H9 (cell line): ENCODE data around the gene SLMAP. TPM values are rescaled to one million over a fixed set of nuclear protein-coding genes. Genes with fewer than 3 reads are reported as not detected.

Experiments used
- DNase-seq: peaks from one replicate; pipeline ENCODE4 v3.0.0-alpha.2; 2017
- H2AFZ ChIP-seq: one replicate; pipeline ENCODE4 v1.6.1; 2013; ENCODE audit warnings: mild to moderate bottlenecking, low read length, control low read depth, moderate library complexity
- H2AK5ac ChIP-seq: 2 replicates; pipeline ENCODE4 v1.6.1; 2013; ENCODE audit warnings: low read length, control low read depth, mixed read lengths; ENCODE audit not compliant: insufficient read length
- H2BK120ac ChIP-seq: one replicate; pipeline ENCODE4 v1.6.1; 2013; ENCODE audit warnings: low read depth, mild to moderate bottlenecking, low read length, control low read depth, inconsistent platforms; ENCODE audit not compliant: poor library complexity, severe bottlenecking
- H2BK12ac ChIP-seq: 2 replicates; pipeline ENCODE4 v1.6.1; 2013; ENCODE audit warnings: low read length, control low read depth, mixed read lengths, low read depth; ENCODE audit not compliant: insufficient read length
- H2BK15ac ChIP-seq: 2 replicates; pipeline ENCODE4 v1.6.1; 2013; ENCODE audit warnings: low read depth, low read length, control low read depth
- H2BK20ac ChIP-seq: one replicate; pipeline ENCODE4 v1.6.1; 2013; ENCODE audit warnings: low read depth, mild to moderate bottlenecking, low read length, control low read depth, inconsistent platforms; ENCODE audit not compliant: poor library complexity, severe bottlenecking
- H2BK5ac ChIP-seq: 2 replicates; pipeline ENCODE4 v1.6.1; 2013; ENCODE audit warnings: low read length, control low read depth, mixed read lengths; ENCODE audit not compliant: insufficient read length
- H3K14ac ChIP-seq: 2 replicates; pipeline ENCODE4 v1.6.1; 2013; ENCODE audit warnings: low read length, control low read depth; ENCODE audit not compliant: insufficient read depth
- H3K18ac ChIP-seq: 2 replicates; pipeline ENCODE4 v1.6.1; 2013; ENCODE audit warnings: low read depth, mild to moderate bottlenecking, mixed read lengths, low read length, control low read depth; ENCODE audit not compliant: insufficient read length
- H3K23ac ChIP-seq: 2 replicates; pipeline ENCODE4 v1.6.1; 2013; ENCODE audit warnings: low read length, control low read depth, mixed read lengths, low read depth; ENCODE audit not compliant: insufficient read length
- H3K23me2 ChIP-seq: 2 replicates; pipeline ENCODE4 v1.6.1; 2013; ENCODE audit warnings: low read depth, mild to moderate bottlenecking, mixed read lengths, low read length, control low read depth; ENCODE audit not compliant: insufficient read length, poor library complexity, severe bottlenecking
- H3K27ac ChIP-seq: 2 replicates; pipeline ENCODE4 v1.5.1; 2013; ENCODE audit warnings: low read length, control low read depth, mixed read lengths, low read depth; ENCODE audit not compliant: insufficient read length
- H3K27me3 ChIP-seq: 2 replicates; pipeline ENCODE4 v1.6.1; 2013; ENCODE audit warnings: low read length, control low read depth, inconsistent platforms; ENCODE audit not compliant: insufficient read depth
- H3K4ac ChIP-seq: 2 replicates; pipeline ENCODE4 v1.6.1; 2013; ENCODE audit warnings: low read depth, mild to moderate bottlenecking, control low read depth, inconsistent platforms, low read length, moderate library complexity
- H3K4me1 ChIP-seq: 2 replicates; pipeline ENCODE4 v1.6.1; 2013; ENCODE audit warnings: low read length, control low read depth, inconsistent platforms; ENCODE audit not compliant: insufficient read depth
- H3K4me2 ChIP-seq: 2 replicates; pipeline ENCODE4 v1.6.1; 2013; ENCODE audit warnings: low read length, control low read depth, mixed read lengths; ENCODE audit not compliant: insufficient read length, insufficient read depth
- H3K56ac ChIP-seq: 2 replicates; pipeline ENCODE4 v1.6.1; 2013; ENCODE audit warnings: low read depth, mild to moderate bottlenecking, mixed read lengths, low read length, control low read depth; ENCODE audit not compliant: insufficient read length
- H3K79me1 ChIP-seq: 2 replicates; pipeline ENCODE4 v1.6.1; 2013; ENCODE audit warnings: low read depth, mild to moderate bottlenecking, moderate library complexity, low read length, control low read depth, inconsistent platforms; ENCODE audit not compliant: insufficient read depth, poor library complexity, severe bottlenecking
- H3K79me2 ChIP-seq: 2 replicates; pipeline ENCODE4 v1.6.1; 2013; ENCODE audit warnings: low read length, control low read depth, inconsistent platforms; ENCODE audit not compliant: insufficient read depth
- H3K9ac ChIP-seq: 2 replicates; pipeline ENCODE4 v1.6.1; 2013; ENCODE audit warnings: low read length, control low read depth, mixed read lengths; ENCODE audit not compliant: insufficient read length; ENCODE audit errors: extremely low read depth
- H3K9me3 ChIP-seq: one replicate; pipeline ENCODE4 v1.6.1; 2013; ENCODE audit warnings: low read depth, low read length, inconsistent platforms; ENCODE audit not compliant: control insufficient read depth
- H3T11ph ChIP-seq: one replicate; pipeline ENCODE4 v1.6.1; 2013; ENCODE audit warnings: mild to moderate bottlenecking, low read length, control low read depth, inconsistent platforms
- H4K20me1 ChIP-seq: one replicate; pipeline ENCODE4 v1.6.1; 2013; ENCODE audit not compliant: control insufficient read depth, insufficient read length, insufficient read depth
- H4K5ac ChIP-seq: 2 replicates; pipeline ENCODE4 v1.6.1; 2013; ENCODE audit warnings: low read depth, mild to moderate bottlenecking, mixed read lengths, low read length, control low read depth; ENCODE audit not compliant: insufficient read length
- H4K8ac ChIP-seq: replicated peaks from 2 replicates; pipeline ENCODE4 v1.6.1; 2013; ENCODE audit warnings: low read length, control low read depth, mixed read lengths, low read depth; ENCODE audit not compliant: insufficient read length
- H4K91ac ChIP-seq: 2 replicates; pipeline ENCODE4 v1.6.1; 2013; ENCODE audit warnings: low read depth, mild to moderate bottlenecking, moderate library complexity, mixed read lengths, low read length, control low read depth; ENCODE audit not compliant: insufficient read length
- H3K27ac Mint-ChIP-seq, 3 experiments: 2 replicates in 2 of 3; 3 replicates in 1 of 3; pipeline ENCODE4 v1.8.0; 2020 to 2021; ENCODE audit warnings: mixed read lengths in 3 of 3, mild to moderate bottlenecking in 1 of 3, moderate library complexity in 1 of 3
- H3K27me3 Mint-ChIP-seq: 2 replicates; pipeline ENCODE4 v1.8.0; 2021; ENCODE audit warnings: low read depth, mild to moderate bottlenecking, moderate library complexity, mixed read lengths
- H3K36me3 Mint-ChIP-seq, 3 experiments: 2 replicates in 2 of 3; 3 replicates in 1 of 3; pipeline ENCODE4 v1.8.0; 2020 to 2021; ENCODE audit warnings: low read depth in 3 of 3, mixed read lengths in 3 of 3; ENCODE audit not compliant: insufficient read depth in 1 of 3
- H3K4me1 Mint-ChIP-seq, 2 experiments: 2 replicates each; pipeline ENCODE4 v1.8.0; 2020; ENCODE audit warnings: mixed read lengths in 2 of 2
- H3K4me3 Mint-ChIP-seq, 2 experiments: 2 replicates in 1 of 2; 3 replicates in 1 of 2; pipeline ENCODE4 v1.8.0; 2020 to 2021; ENCODE audit warnings: mild to moderate bottlenecking in 2 of 2, mixed read lengths in 2 of 2, moderate library complexity in 1 of 2
- H3K9me3 Mint-ChIP-seq, 2 experiments: 2 replicates in 1 of 2; 3 replicates in 1 of 2; pipeline ENCODE4 v1.8.0; 2020; ENCODE audit warnings: mild to moderate bottlenecking in 2 of 2, mixed read lengths in 2 of 2, moderate library complexity in 1 of 2
- CTCF ChIP-seq: fragments of 200-600 bp; sonication (generic); conservative IDR thresholded peaks from 3 replicates; pipeline ENCODE4 v1.8.0; 2021; ENCODE audit warnings: antibody characterized with exemption, mild to moderate bottlenecking
- WGBS: extraction: QIAGEN DNeasy Blood & Tissue Kit; methylation state at CpG from one replicate; pipeline ENCODE4 v1.1.7; 2013; ENCODE audit warnings: missing lambda C conversion rate, low lambda C conversion rate, mixed read lengths; ENCODE audit not compliant: insufficient read length; ENCODE audit errors: extremely low coverage; 5-methylcytosine and 5-hydroxymethylcytosine counted together
- total RNA-seq: library from RNA; stranded (reverse); gene quantifications from 2 replicates; pipeline ENCODE4 v1.2.1, GENCODE V29; 2021

SLMAP gene
- total RNA-seq, 1 experiment from 2014 or later: 65.1 TPM

GRCh38 chr3:57791245-57791644 is 35.1 kb downstream of the SLMAP start:
- no peaks in the 10 kb centered on the region for H3K9me3 Mint-ChIP-seq
- no peak overlapping the region for H4K5ac ChIP-seq
- no peaks in the 10 kb centered on the region for H3K23me2 ChIP-seq
- no peaks in the 10 kb centered on the region; a peak in 1 of 7 replicates for H3K36me3 Mint-ChIP-seq
- no peaks in the 10 kb centered on the region for H3K9me3 ChIP-seq
- H3K27ac Mint-ChIP-seq: no peak overlapping the region
- H2BK5ac ChIP-seq: no peak overlapping the region
- TF ChIP-seq CTCF: no peak
- H3K14ac ChIP-seq: no peak overlapping the region
- DNase-seq: no peak
- H3K56ac ChIP-seq: no peak overlapping the region
- H3K4me1 Mint-ChIP-seq: no peaks in the 10 kb centered on the region
- WGBS: no CpG with 5 or more reads among the region's 2 CpGs
- no peak overlapping the region for H2BK15ac ChIP-seq
- no peak overlapping the region for H2BK20ac ChIP-seq
- H3K18ac ChIP-seq: no peak overlapping the region
- no peak overlapping the region for H4K91ac ChIP-seq
- H3K4ac ChIP-seq: no peak overlapping the region
- no peak overlapping the region for H2AK5ac ChIP-seq
- H3K27ac ChIP-seq: no peak overlapping the region
- no peak overlapping the region for H2AFZ ChIP-seq
- H2BK120ac ChIP-seq: no peak overlapping the region
- no peak overlapping the region for H4K8ac ChIP-seq
- H3K27me3 Mint-ChIP-seq: no peaks in the 10 kb centered on the region
- no peak overlapping the region for H3K4me2 ChIP-seq
- no peak overlapping the region for H3K23ac ChIP-seq
- no peak overlapping the region for H3T11ph ChIP-seq
- peaks cover 2% of the 10 kb centered on the region; the same call in 1 of the 2 replicates for H3K79me2 ChIP-seq
- no peaks in the 10 kb centered on the region for H3K4me1 ChIP-seq
- H2BK12ac ChIP-seq: no peak overlapping the region
- H3K79me1 ChIP-seq: peaks cover 2% of the 10 kb centered on the region
- no peak overlapping the region for H3K9ac ChIP-seq
- H3K4me3 Mint-ChIP-seq: no peak overlapping the region
- no peaks in the 10 kb centered on the region for H3K27me3 ChIP-seq
- no peaks in the 10 kb centered on the region for H4K20me1 ChIP-seq
